Measurements from ENCODE around the gene KCNK5. TPM values are rescaled to one million over a fixed set of nuclear protein-coding genes. Genes with fewer than 3 reads are reported as not detected.
A peak's percentile ranks its signal among the peaks of the same experiment; 100 is the strongest.

KCNK5 gene
- total and polyA plus RNA-seq, 9 of the 15 experiments (the other 6 are each of a cell fraction or from before 2014, with no cell fraction given) = 1.5 to 45.8 (median 25.8) TPM

DNA sequence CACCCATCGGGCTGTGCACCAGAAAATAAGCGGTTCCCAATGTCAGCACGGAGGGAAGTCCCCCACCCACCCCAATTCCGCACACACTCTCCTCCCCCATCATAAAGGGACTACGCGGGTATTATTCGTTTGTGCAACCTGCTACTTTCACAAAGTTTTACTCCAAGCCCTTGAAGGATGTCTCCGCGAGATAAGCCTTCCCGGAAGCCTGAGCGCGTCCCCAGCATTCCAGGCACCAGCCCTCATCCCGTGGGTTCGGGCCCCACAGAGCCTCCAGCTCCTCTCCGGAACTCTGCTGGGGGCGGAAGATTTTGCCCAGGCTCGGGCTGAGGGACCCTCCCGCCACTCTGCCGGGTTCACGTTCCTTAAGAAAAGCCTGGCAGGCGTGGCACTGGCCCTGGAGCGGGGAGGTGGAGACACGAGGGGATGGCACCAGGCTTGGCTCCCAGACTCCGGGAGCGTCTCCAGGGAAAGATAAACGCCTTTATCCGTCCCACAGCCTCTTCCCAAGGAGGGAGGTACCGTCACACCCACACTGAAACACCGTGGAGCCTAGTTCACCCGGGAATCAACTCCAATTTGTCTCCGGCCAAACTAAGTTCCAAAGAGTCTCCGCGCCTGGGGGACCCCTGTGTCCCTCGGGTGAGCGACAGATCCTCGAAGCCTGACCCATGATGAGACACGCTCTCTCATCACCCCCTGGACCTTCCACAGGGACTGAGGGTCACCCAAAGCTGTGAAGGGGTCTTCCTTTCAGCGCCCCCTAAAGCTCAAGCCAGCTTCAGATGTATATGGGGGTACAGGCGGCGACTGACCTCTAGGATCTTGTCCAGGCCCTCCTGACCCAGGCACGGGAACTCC is 934 bp downstream of the KCNK5 start (continued):
- TF ChIP-seq ZBTB34 (CRISPR knock-in tag; IDR thresholded peaks at IDR 0.05) = no peak
- no peak for TF ChIP-seq ETS2 (tag; IDR thresholded peaks at IDR 0.05; ENCODE audit: borderline replicate concordance, poor library complexity, severe bottlenecking)
- TF ChIP-seq CHCHD3 (CRISPR knock-in tag; IDR thresholded peaks at IDR 0.05) = no peak
- TF ChIP-seq MAZ (CRISPR knock-in tag; conservative IDR thresholded peaks at IDR 0.05 in 1 of 2, IDR thresholded peaks at IDR 0.05 in 1 of 2) = peak in 1 of 2 experiments; percentile 19; a peak in 1 of 4 replicates
- TF ChIP-seq CREM (IDR thresholded peaks at IDR 0.05; ENCODE audit: low read depth) = 0 out of 2 replicates have a peak, but pooled peaks have one; percentile 4
- TF ChIP-seq NCOA1 (IDR thresholded peaks at IDR 0.05; ENCODE audit: low read depth) = no peak; the same call in 1 of the 2 replicates
- TF ChIP-seq ZNF696 (CRISPR knock-in tag; conservative IDR thresholded peaks at IDR 0.05) = no peak
- peak; percentile 43; the same call in 1 of the 2 replicates for TF ChIP-seq TEAD2 (tag; IDR thresholded peaks at IDR 0.05)
- TF ChIP-seq KLF10 (CRISPR knock-in tag; IDR thresholded peaks at IDR 0.05) = no peak
- TF ChIP-seq POLR2G (IDR thresholded peaks at IDR 0.05; ENCODE audit: low read depth, low read length) = peak; percentile 74
- TF ChIP-seq XRCC3 (IDR thresholded peaks at IDR 0.05) = no peak
- peak; percentile 56; the same call in 1 of the 2 replicates for TF ChIP-seq RBFOX2 (IDR thresholded peaks at IDR 0.05; ENCODE audit: low read depth, low read length)
- TF ChIP-seq EGR1 (conservative IDR thresholded peaks at IDR 0.05) = peak; percentile 31; the same call in 1 of the 2 replicates
- TF ChIP-seq EP300 (IDR thresholded peaks at IDR 0.05; ENCODE audit: low read length) = peak; percentile 16; the same call in 1 of the 2 replicates
- TF ChIP-seq STAG1 (CRISPR knock-in tag; IDR thresholded peaks at IDR 0.05; ENCODE audit: borderline replicate concordance) = no peak
- no peak for TF ChIP-seq GTF2E2 (tag; IDR thresholded peaks at IDR 0.05)
- TF ChIP-seq RREB1 (CRISPR knock-in tag; IDR thresholded peaks at IDR 0.05) = no peak
- peak; percentile 54 for TF ChIP-seq ARID1B (IDR thresholded peaks at IDR 0.05)
- TF ChIP-seq NR1H2 (CRISPR knock-in tag; IDR thresholded peaks at IDR 0.05) = 0 out of 2 replicates have a peak, but pooled peaks have one; percentile 20
